Upper lobe of left lung (tissue), 6 donors: ENCODE data around the gene HSD17B3. TPM values are rescaled to one million over a fixed set of nuclear protein-coding genes. Genes with fewer than 3 reads are reported as not detected.

Experiments used
- ATAC-seq, 2 donors: fragments of 200-7000 bp; cut with Tn5 transposase; one replicate each; pipeline ENCODE4 v1.9.1; 2022; ENCODE audit warnings: mild to moderate bottlenecking in 2 of 2, moderate library complexity in 2 of 2; ENCODE audit not compliant: low FRiP score in 2 of 2
- DNase-seq, 2 donors: peaks; one replicate each; pipeline ENCODE4 v3.0.0-alpha.2; 2019 to 2020
- H3K27ac ChIP-seq, 4 donors: fragments of 200-600 bp; sonication (generic); one replicate each; pipeline ENCODE4 v1.5.1; 2016 to 2019
- H3K27me3 ChIP-seq, 4 donors: fragments of 200-600 bp; sonication (generic); one replicate each; pipeline ENCODE4 v1.5.1; 2017 to 2019
- H3K36me3 ChIP-seq, 4 donors: fragments of 200-600 bp; sonication (generic); one replicate each; pipeline ENCODE4 v1.5.1; 2016 to 2019
- H3K4me1 ChIP-seq, 4 donors: fragments of 200-600 bp; sonication (generic); one replicate each; pipeline ENCODE4 v1.5.1; 2018 to 2019
- H3K4me3 ChIP-seq, 4 donors: fragments of 200-600 bp; sonication (generic); one replicate each; pipeline ENCODE4 v1.5.1; 2017 to 2019; ENCODE audit warnings: mild to moderate bottlenecking in 2 of 4, moderate library complexity in 1 of 4
- H3K9me3 ChIP-seq, 4 donors: fragments of 200-600 bp; sonication (generic); one replicate each; pipeline ENCODE4 v1.5.1; 2018 to 2019
- EP300 ChIP-seq, 4 donors: sonication (generic); formaldehyde crosslinking; IDR thresholded peaks; one replicate each; pipeline ENCODE4 v1.5.1; 2017; ENCODE audit warnings: antibody characterized with exemption in 4 of 4, control low read depth in 2 of 4
- POLR2A ChIP-seq, 4 donors: fragments of 450-650 bp; IDR thresholded peaks; one replicate each; pipeline ENCODE4 v1.5.1; 2016 to 2017; ENCODE audit warnings: antibody characterized with exemption in 4 of 4, mild to moderate bottlenecking in 2 of 4
- POLR2AphosphoS5 ChIP-seq, 2 donors: sonication (generic); formaldehyde crosslinking; IDR thresholded peaks; one replicate each; pipeline ENCODE4 v1.5.1; 2017; ENCODE audit warnings: antibody characterized with exemption in 2 of 2
- WGBS, 2 donors: methylation state at CpG; one replicate each; pipeline ENCODE4 v1.1.5; 2017 to 2018; 5-methylcytosine and 5-hydroxymethylcytosine counted together
- total RNA-seq, 6 donors: library from RNA; depleted of rRNA in 4 of 6; stranded (reverse); fragments of >200 nt in 4 of 6; gene quantifications; one replicate each; pipeline versions ENCODE4 v1.1.0 to v1.2.1, GENCODE V29; 2016 to 2021
- TF ChIP-seq, protein P1 (sequence below), 6 experiments: fragments of 450-650 bp in 4 of 6; fragments of 200-600 bp in 2 of 6; sonication (generic) in 2 of 6; IDR thresholded peaks; one replicate each; pipeline ENCODE4 v1.5.1; 2016 to 2019; ENCODE audit warnings: antibody characterized with exemption in 6 of 6
- donor health status: DM: no; HTN: no; CAD: no; lungs with moderate emphysema.
- donor health status: DM: no; HTN: yes; CAD: no; lungs with severe emphysema.

HSD17B3 gene
- total RNA-seq, 6 donors from 2014 or later, result 1.0 to 7.3 (median 1.0) TPM; not detected in 3

DNA sequence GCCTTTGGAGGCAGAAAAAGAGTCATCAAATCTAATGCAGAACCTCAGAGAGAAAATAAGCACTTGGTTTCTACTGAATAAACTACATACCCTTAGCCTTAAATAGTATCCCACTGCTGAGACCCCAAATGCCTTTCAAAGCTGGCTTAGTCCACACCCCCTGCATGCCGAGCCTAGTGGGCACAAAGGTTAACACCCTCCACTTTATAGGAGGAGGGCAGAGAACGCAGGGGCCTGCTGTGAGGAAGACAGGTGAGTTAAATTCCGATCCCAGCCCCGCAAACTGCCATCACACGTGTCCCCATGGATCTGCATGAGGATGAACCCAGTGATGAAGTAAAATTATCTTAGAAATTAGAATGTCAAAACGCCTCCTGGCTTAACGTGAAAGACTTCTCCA, 19.5 kb upstream of the HSD17B3 start:
- TF ChIP-seq POLR2AphosphoS5 (IDR thresholded peaks at IDR 0.05), result no peak
- TF ChIP-seq POLR2A (IDR thresholded peaks at IDR 0.05), result no peak
- TF ChIP-seq EP300 (IDR thresholded peaks at IDR 0.05), result no peak
- TF ChIP-seq, protein P1, sequence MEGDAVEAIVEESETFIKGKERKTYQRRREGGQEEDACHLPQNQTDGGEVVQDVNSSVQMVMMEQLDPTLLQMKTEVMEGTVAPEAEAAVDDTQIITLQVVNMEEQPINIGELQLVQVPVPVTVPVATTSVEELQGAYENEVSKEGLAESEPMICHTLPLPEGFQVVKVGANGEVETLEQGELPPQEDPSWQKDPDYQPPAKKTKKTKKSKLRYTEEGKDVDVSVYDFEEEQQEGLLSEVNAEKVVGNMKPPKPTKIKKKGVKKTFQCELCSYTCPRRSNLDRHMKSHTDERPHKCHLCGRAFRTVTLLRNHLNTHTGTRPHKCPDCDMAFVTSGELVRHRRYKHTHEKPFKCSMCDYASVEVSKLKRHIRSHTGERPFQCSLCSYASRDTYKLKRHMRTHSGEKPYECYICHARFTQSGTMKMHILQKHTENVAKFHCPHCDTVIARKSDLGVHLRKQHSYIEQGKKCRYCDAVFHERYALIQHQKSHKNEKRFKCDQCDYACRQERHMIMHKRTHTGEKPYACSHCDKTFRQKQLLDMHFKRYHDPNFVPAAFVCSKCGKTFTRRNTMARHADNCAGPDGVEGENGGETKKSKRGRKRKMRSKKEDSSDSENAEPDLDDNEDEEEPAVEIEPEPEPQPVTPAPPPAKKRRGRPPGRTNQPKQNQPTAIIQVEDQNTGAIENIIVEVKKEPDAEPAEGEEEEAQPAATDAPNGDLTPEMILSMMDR (IDR thresholded peaks at IDR 0.05), result no peak
- WGBS, 2 donors, result 74 to 81% methylated on average over 7 of the region's 7 CpGs

DNA sequence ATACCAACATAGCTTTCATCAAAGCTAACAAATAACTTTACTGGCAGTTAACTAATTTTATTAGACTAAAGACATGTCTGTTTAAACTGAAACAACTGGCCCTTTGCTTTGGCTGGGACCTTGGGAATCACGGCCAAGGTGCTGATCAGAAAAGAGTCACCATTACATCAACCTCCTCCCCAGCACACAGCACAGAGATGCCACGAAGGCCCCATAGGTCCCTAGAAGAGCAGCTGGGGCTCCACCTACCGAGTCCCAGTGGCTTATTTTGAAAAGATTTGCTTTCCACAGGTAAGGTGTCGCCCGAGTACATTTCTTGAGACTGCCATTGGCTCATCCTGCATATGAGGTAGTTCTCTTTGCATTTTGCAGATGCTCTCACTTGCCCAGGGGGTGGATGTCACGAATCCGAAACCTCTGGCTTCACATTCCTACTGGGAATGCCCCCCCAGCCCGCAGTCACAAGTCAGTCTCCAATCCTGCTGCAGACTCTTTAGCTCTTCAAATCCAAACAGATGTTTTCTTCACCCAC, 18.8 kb upstream of the HSD17B3 start:
- Histone ChIP-seq H3K36me3 (peaks cover 0 to 36% (median 14%) of the 10 kb centered on the region in 4 donors), H3K4me3 (no peak overlapping the region), H3K27me3 (no peaks in the 10 kb centered on the region), H3K4me1 (no peaks in the 10 kb centered on the region), H3K27ac (no peak overlapping the region), H3K9me3 (no peaks in the 10 kb centered on the region)
- ATAC-seq, result no peak
- TF ChIP-seq, protein P1 (IDR thresholded peaks at IDR 0.05), result no peak
- TF ChIP-seq EP300 (IDR thresholded peaks at IDR 0.05) (no peak), POLR2A (IDR thresholded peaks at IDR 0.05) (no peak)
- no peak for DNase-seq
- 74 to 84% methylated on average over 8 of the region's 8 CpGs for WGBS, 2 donors

More for the DNA sequence above, 19.5 kb upstream of the HSD17B3 start:
- H3K4me3 ChIP-seq, result no peak overlapping the region
- ATAC-seq (no peak), DNase-seq (no peak)
- H3K27ac ChIP-seq, result no peak overlapping the region
- H3K9me3 ChIP-seq, result no peaks in the 10 kb centered on the region
- H3K27me3 ChIP-seq, result no peaks in the 10 kb centered on the region
- H3K4me1 ChIP-seq, result no peaks in the 10 kb centered on the region
- peaks cover 0 to 36% (median 14%) of the 10 kb centered on the region in 4 donors for H3K36me3 ChIP-seq

DNA sequence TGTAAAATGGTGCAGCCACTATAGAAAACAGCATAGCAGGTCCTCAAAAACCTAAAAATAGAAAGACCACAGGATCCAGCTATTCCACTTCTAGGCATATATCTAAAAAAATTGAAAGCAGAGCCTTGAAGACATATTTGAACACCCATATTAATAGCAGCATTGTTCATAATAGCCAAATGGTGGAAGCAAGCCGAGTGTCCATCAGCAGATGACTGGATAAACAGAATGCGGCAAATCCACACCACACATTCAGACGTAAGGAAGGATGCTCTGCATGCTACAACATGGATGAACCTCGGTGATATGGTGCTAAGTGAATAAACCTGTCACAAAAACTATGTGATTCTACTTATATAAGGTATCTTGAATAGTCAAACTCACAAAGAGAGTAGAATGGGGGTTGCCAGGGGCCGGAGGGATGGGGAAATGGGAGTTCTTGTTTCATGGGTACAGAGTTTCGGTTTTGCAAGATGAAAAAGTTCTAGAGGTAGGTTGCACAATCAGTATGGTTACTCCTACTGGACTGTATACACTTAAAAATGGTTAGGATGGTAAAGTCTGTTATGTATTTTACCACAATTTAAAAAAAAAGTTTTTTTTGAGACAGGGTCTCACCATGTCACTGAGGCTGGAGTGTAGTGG, 17.1 kb upstream of the HSD17B3 start:
- no peaks in the 10 kb centered on the region for H3K27me3 ChIP-seq
- peaks cover 0 to 2% (median 0%) of the 10 kb centered on the region in 4 donors for H3K9me3 ChIP-seq
- no peak for DNase-seq
- no peak for ATAC-seq
- H3K27ac ChIP-seq, result no peak overlapping the region
- TF ChIP-seq EP300 (IDR thresholded peaks at IDR 0.05) (no peak), POLR2AphosphoS5 (IDR thresholded peaks at IDR 0.05) (no peak), POLR2A (IDR thresholded peaks at IDR 0.05) (no peak)
- TF ChIP-seq, protein P1 (IDR thresholded peaks at IDR 0.05), result no peak
- H3K4me1 ChIP-seq, result no peaks in the 10 kb centered on the region
- H3K4me3 ChIP-seq, result no peak overlapping the region
- peaks cover 0 to 31% (median 14%) of the 10 kb centered on the region in 4 donors for H3K36me3 ChIP-seq
- WGBS, 2 donors, result 64 to 66% methylated on average over 6 of the region's 6 CpGs

DNA sequence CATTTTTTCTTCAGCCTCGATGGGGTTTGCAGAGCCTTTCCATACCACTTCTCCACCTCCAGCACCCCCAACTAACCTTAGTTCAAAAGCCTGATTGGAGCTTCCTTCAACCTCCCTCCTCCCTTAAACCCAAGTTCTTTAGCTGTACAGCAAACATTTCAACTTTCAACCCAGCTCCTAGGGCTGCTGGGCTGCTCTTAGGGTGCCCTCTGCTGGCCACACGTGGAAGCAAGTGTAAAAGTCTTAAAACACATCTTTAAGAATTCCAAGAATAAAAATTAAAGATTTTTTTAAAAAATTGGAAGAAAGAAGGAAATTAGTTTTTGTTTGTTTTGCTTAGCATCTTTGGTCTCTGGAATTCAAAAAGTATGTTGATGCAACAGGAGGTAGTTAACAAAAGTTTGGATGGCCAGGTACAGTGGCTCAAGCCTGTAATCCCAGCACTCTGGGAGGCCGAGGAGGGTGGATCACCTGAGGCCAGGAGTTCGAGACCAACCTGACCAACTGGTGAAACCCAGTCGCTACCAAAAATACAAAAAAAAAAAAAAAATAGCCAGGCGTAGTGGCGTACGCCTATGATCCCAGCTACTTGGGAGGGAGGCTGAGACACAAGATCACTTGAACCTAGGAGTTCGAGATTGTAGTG, 15.5 kb upstream of the HSD17B3 start:
- no peak overlapping the region for H3K27ac ChIP-seq
- 45 to 51% methylated on average over 9 of the region's 9 CpGs for WGBS, 2 donors
- DNase-seq (no peak), ATAC-seq (peak; percentile 75 to 81)
- no peak overlapping the region for H3K4me3 ChIP-seq
- H3K4me1 ChIP-seq, result no peaks in the 10 kb centered on the region
- peaks cover 0 to 13% (median 0%) of the 10 kb centered on the region in 4 donors for H3K9me3 ChIP-seq
- H3K36me3 ChIP-seq, result peaks cover 2 to 30% (median 10%) of the 10 kb centered on the region in 4 donors
- no peak for TF ChIP-seq POLR2A (IDR thresholded peaks at IDR 0.05)
- TF ChIP-seq EP300 (IDR thresholded peaks at IDR 0.05), result no peak
- TF ChIP-seq, protein P1 (IDR thresholded peaks at IDR 0.05), result peak in 5 of 6 experiments; percentile 53 to 69 (median 66)
- TF ChIP-seq POLR2AphosphoS5 (IDR thresholded peaks at IDR 0.05), result no peak
- no peaks in the 10 kb centered on the region for H3K27me3 ChIP-seq
